GM18505 (cell line): ENCODE data around the gene BTBD16.

Experiments
- ATAC-seq: cut with Tn5 transposase; IDR thresholded peaks from one replicate; pipeline ENCODE4 v1.9.1; 2021; ENCODE audit not compliant: unreplicated experiment
- POLR2A ChIP-seq: IDR thresholded peaks from 4 replicates; pipeline ENCODE4 v1.6.1; 2011; ENCODE audit warnings: borderline replicate concordance; ENCODE audit not compliant: insufficient read depth, insufficient read length; ENCODE audit errors: extremely low read depth

The BTBD16 gene

DNA sequence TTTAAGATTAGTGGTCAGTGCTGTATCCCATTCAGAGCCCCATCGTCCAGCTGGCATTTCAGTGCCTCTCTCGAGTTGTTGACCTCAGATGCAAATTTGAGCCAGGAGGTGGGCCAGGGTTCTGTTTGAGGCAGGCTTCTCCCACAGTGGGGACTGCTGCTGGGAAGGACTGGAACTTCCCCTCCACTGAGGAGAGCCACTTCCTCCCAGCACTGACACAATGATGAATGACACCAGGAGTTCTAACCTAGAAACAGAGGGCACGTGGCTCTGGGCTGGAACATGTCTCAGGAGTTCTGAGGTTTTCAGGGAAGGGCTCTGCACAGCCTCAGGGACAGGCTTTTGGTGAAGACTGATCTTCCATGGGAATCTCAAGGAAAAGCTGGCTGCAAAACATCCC, 18.3 kb upstream of the BTBD16 start:
- ATAC-seq: no peak

GRCh38 chr10:122253605-122254004, 17.5 kb upstream of the BTBD16 start:
- ATAC-seq: no peak
- no peak for TF ChIP-seq POLR2A

More for the DNA sequence above, 18.3 kb upstream of the BTBD16 start:
- TF ChIP-seq POLR2A: no peak

DNA sequence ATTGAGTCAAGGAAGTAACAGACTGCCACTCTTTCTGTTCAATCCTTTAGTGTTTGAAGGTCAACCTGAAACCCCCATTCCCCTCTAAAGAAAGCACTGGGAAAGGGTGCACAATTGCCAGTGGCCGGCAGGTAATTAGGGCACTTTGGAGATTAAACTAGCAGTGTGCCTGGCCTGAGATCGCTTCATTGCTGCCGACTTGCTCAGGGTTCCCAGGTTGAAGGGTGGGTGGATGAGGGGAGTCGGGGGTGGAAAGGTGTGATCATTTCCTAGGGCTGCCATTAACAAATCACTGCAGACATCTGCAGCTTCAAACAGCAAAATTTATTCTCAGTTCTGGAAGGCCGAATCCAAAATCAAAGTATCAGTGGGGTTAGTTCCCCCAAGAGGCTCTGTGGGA, 16.3 kb upstream of the BTBD16 start:
- no peak for TF ChIP-seq POLR2A
- ATAC-seq: no peak

DNA sequence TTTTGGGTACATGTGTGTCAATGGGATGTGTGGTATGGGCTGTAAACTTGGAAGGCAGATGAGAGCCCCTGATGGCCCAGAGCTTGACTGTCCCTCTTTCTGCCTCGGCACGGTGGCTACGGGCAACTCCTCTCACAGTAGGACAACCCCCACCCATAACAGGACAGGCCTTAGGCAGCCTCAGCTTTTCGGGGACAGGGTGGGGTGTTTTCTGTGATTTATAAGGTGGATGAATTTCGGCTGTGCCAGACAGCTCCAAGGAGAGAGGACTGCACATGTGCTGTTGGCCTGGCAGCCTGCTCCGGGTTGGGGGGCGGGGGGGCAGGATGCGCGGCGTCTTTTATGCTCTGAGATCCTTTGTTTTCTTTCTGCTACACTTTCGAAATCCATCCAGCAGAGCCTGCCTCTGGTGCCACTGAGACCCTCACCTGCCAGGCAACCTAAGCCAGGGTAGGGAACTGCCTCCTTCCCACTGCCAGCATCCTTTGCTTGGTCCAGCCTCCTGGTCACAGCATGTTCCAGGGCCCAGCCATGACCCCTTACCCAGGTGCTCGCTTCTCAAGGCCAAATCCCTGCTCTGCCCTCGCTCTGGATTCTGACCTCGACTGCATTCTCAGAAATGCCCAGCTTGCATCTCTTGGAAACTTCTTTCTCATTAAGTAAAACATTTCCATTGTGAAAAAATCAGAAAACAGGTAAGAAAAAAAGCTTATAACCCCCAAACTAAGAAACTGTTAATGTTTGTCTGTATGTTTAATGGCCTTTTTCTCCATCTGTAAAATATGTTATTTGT, 15.4 kb upstream of the BTBD16 start:
- no peak for TF ChIP-seq POLR2A
- ATAC-seq: no peak

DNA sequence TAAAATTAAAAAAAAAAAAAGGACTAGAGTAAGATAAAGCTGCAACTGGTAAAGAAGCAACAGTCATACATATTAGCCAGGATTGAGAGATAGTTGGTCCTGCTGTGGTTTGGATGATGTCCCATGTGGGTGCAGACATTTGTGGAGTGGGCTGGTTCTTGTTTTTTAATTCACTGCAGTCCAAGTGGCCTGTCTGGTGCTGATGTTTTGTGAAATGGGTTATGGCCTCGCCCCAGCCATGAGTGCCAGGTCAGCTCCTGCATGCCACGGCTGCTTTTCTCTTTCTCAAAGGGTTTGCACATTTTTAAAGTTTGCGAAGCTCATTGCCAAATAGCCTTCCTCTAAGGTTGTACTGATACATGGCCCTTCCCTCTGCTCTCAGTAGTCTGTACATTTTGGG, 14.1 kb upstream of the BTBD16 start:
- no peak for TF ChIP-seq POLR2A
- no peak for ATAC-seq

- no peak for ATAC-seq
These were observed 12.7 kb upstream of the BTBD16 start for GRCh38 chr10:122258136-122259074.

GRCh38 chr10:122259075-122259466, 12.0 kb upstream of the BTBD16 start:
- no peak for ATAC-seq
- TF ChIP-seq POLR2A: no peak

More at GRCh38 chr10:122258136-122259074, 12.7 kb upstream of the BTBD16 start:
- no peak for TF ChIP-seq POLR2A

- no peak for ATAC-seq
- no peak for TF ChIP-seq POLR2A
These were observed 9.5 kb upstream of the BTBD16 start for GRCh38 chr10:122261584-122261983.

DNA sequence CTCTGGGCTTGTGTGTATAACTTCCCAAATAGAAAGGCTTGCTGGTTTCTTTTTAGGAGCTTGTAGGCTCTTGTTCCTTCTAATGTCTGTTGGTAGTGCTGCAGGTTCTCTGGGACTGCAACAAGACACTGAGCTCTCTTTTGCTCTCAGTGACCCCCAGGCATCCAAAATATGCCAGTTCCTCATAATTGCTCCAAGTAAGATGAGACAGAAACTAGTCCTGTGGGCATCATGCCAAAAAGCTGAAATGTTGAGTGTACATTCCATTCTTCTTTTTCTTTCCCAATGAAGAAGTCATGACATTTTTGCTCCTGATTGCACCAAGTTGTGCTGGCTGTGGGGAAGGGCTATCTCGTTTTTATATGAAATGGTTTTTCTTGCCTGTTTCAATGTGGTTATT, 7.1 kb upstream of the BTBD16 start:
- no peak for TF ChIP-seq POLR2A
- ATAC-seq: no peak

GRCh38 chr10:122264436-122264835, 6.7 kb upstream of the BTBD16 start:
- ATAC-seq: no peak
- no peak for TF ChIP-seq POLR2A

- no peak for TF ChIP-seq POLR2A
- no peak for ATAC-seq
These were observed 6.2 kb upstream of the BTBD16 start for GRCh38 chr10:122264931-122265330.

DNA sequence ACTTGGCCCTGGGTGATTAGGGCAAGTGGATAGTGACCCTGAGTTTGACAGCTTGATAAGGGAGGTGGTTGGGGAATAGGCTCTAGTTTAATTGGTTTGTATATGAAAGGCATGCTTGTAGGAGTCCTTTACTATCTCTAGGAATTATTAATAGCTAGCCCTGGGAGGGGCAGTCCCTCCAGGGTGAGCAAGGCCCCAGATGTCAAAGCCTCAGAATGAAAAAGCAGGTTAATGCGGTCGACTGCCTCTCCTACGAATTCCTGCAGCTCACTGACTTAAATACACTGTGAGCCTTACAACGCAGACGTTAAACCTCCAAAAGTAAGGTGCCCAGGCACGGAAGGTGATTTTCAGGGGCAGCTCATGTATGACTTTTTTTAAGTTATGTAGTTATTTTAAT, 5.2 kb upstream of the BTBD16 start:
- no peak for ATAC-seq
- no peak for TF ChIP-seq POLR2A

GRCh38 chr10:122267849-122268737, 3.0 kb upstream of the BTBD16 start:
- peak; percentile 59 for ATAC-seq
- no peak for TF ChIP-seq POLR2A

- ATAC-seq: no peak
- TF ChIP-seq POLR2A: no peak
These were observed 1.9 kb upstream of the BTBD16 start for GRCh38 chr10:122269059-122269687.
